Measurements from ENCODE around the gene RASGRP4. TPM values are rescaled to one million over a fixed set of nuclear protein-coding genes. Genes with fewer than 3 reads are reported as not detected.
"Not testable (repeated sequence)": the region's sequence is repeated elsewhere in the genome, so short reads cannot be mapped to it uniquely, and the experiment has no call there.

Gene RASGRP4
- polyA plus RNA-seq, 3 donors, result 0.79 to 1.2 (median 1.0) TPM

DNA sequence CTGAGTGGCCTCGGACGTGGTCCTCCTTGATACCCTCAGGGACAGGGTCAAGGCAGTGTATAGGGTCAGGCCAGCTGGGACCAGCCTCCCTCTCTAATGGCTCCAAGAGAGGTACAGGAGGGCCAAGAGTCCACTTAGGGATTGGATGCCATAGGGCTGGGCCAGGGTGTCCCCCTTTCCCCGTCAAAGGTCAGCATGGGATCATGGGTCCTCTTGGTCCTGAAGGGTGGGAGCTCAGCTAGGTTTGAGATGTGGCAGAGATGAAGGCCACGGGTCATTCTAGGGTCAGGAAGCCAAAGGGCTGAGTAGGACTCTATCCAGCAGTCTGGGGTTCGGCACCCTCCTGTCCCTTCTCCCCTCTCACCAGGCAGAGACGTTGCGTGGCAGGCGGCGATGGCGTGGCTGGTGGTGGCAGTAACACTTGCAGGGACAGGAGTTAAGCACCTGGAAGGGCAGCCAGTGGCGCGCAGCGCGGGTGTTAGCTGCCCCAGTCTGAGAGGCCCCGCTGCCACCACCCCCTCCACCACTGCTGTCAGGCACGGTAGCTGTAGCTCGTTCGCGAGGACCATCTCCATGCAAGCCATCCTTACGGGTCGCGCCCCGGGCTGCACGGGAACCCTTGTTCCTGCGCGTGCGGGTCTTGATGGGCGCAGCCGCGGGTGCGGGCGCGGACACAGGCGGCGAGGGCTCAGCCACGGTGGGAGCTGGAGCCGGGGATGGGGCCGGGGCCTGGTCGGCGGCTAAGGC, 40.8 kb downstream of the RASGRP4 start:
- no peak for DNase-seq (ENCODE audit: extremely low read depth in 1 of 11, low read depth in 9 of 11, low spot score in 4 of 11)

DNA sequence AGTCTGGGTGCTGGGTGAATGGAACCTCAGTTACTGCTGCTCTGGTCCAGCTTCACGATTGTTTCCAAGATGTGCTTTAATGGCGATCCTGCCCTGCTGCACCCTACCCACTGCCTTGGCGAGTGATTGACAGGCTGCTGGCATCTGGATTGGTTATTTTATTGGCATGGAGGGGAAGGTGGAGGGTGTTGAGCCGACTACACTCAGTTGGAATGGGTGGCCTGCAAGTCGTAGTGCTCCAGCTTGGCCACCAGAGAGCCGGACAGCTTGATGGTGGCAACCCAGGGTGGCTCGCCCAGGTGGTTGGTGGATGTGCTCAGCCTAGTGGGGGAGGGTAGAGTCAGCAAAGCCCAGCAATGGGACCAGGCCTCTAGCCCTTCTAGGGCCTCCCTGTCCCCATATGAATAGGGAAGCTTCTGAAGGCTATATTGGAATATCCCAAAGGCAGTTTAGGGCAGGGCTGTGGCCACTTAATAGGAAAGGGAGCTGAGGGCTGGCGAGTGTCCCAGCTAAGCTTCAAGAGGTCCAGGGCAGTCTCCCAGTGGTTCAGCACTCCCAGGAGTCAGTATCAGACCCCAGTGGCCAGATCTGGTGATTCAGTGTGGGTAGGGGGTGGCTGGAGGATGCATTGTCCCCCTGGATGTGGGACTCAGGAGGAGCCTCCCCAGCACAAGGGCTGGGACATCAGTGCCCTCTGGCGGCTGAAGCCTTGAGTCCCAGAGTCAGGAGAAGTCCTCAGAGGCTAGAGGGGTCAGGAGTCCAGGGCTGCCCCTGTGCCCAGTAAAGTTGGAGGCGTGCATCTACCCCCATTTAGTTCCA, 41.6 kb downstream of the RASGRP4 start:
- no peak for DNase-seq (ENCODE audit: extremely low read depth in 1 of 11, low read depth in 9 of 11, low spot score in 4 of 11)

DNA sequence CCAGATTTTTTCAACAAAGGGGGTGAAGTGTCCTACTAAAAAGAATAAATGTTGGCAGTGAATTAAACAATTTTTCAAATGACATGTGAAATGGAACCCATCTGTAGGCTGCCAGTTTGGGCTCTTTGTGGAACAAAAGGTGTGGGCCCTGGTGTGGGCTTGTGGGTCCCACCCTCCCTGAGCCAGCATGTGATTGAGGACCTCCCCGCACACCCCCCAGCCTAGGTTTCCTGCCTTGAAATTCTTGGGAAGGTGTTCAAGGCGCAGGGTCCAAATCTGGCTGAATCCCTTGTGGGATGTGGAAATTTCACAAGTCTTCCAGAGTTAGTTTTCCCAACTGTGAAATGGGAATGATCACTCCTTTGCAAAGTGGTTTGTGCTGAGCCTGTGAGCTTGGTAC, 42.3 kb downstream of the RASGRP4 start:
- no peak for DNase-seq (ENCODE audit: extremely low read depth in 1 of 11, low read depth in 9 of 11, low spot score in 4 of 11)

DNA sequence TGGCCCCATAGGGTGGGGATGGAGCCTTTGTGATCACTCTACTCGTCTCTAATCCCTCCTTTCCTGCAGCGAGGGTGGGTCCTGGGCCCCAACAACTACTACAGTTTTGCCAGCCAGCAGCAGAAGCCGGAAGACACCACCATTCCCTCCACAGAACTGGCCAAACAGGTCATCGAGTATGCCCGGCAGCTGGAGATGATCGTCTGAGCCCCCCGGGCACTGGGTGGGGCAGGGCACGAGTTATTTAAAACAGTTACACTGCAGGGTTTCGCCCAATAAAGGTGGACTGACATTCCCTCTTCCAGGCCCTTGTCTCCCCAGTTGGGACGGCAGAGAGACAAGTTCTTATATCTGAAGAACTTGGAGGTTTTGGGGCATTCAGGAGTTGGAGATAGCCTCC, 42.8 kb downstream of the RASGRP4 start:
- DNase-seq (ENCODE audit: extremely low read depth in 1 of 11, low read depth in 9 of 11, low spot score in 4 of 11), result no peak

DNA sequence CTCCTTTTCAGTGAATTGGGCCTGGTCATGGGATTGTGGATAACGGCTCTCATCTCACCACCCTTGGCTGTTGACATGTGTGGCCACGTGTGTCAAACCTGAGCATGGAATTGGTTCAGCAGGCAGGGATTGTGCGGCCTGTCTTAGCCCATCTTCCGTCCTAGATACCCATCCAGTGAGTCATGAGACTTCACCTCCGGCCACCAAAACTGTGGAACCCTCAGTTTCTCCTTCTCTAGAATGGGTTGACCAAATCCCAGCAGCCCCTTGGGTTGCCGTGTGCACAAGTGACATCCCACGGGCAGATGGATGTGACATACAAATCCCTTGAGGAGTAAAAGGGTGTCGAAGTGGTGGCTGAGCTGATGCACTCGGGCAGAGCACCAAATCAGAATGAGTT, 44.9 kb downstream of the RASGRP4 start:
- DNase-seq (ENCODE audit: extremely low read depth in 1 of 11, low read depth in 9 of 11, low spot score in 4 of 11), result no peak

DNA sequence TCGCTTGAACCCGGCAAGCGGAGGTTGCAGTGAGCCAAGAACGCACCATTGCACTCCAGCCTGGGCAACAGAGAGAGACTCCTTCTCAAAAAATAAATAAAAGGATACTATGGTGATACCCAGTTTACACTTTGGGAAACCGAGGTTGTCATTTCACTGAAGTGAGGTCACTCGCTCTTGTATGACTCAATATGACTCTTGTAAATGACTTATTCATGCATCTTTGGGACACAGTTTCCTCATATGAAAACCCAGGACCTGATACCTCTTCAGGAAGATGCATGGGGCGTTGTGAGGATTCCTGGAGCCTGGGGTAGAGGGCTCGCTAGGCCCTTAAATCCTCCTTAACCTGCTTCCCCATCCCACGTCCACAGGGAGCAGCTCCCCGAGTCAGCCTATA, 47.2 kb downstream of the RASGRP4 start:
- no peak for DNase-seq (ENCODE audit: extremely low read depth in 1 of 11, low read depth in 9 of 11, low spot score in 4 of 11)

DNA sequence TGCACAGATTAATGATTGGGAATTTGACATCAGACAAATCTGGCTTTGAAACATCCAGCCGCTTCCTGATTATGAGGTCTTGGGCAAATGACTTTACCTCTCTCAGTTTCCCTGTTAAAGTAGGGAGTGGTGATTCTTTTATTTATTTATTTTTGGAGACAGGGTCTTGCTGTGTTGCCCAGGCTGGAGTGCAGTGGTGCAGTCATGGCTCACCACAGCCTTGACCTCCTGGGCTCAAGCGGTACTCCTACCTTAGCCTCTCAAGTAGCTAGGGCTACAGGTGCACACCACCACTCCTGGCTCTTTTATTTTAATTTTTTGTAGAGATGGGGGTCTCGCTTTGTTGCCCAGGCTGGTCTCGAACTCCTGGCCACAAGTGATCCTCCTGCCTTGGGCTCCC, 49.0 kb downstream of the RASGRP4 start:
- no peak for DNase-seq (ENCODE audit: extremely low read depth in 1 of 11, low read depth in 9 of 11, low spot score in 4 of 11)

DNA sequence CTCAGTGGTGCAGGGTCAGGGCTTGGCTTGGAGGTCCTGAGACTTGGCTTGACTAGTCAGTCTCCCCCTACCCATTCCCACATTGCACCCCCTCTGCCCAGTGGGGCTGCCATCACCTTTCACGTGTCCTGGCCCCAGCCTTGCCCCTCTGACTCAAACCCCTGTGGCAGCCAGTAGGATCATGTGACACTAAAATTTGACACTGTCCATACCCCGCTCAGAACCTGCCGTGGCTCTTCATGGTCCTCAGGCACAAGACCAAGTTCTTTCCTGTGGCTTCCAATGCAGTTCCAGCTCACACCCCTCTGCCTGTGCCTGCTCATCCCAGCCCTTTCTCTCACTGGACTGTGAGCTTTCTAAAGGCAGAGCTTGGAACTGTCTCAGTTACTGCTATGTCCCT, 49.4 kb downstream of the RASGRP4 start:
- DNase-seq (ENCODE audit: extremely low read depth in 1 of 11, low read depth in 9 of 11, low spot score in 4 of 11), result no peak

DNA sequence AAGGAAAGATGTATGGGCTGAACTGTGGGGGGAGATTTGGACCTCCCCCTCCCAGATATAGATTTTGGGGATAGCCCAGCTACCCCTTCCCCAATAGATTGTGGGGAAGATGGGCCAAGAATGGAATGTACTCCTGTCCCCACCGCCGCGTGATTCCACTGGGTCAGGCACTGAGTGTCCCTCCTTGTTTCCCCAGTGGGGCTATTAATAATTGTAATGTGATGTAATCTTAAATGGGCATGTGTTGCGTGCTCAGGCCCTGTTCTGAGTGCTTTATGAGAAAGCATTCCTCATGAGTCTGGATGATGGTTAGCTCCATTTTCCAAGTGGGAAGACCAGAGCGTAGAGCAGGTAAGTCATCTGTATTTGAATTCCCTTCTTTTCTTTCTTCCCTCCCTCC, 50.3 kb downstream of the RASGRP4 start:
- no peak for DNase-seq (ENCODE audit: extremely low read depth in 1 of 11, low read depth in 9 of 11, low spot score in 4 of 11)

DNA sequence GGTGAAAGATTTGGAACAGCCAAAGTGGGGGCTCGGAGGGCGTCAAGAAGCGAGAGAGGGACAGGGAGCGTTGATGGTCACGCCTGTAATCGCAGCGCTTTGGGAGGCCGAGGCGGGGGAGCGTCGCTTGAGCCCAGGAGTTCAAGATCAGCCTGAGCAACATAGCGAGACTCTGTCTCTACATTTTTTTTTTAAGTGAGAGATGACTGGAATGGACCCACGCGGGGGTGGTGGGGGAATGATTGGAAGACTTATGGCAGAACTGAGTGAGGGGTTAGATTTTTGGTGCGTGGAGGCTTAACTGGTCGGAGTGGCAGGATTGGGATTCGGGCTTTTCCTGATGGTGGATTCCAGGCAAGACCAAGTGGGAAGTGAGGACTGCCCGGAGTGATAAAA, 50.9 kb downstream of the RASGRP4 start:
- DNase-seq (ENCODE audit: extremely low read depth in 1 of 11, low read depth in 9 of 11, low spot score in 4 of 11), result peak in 1 of 11 donors; percentile 70

DNA sequence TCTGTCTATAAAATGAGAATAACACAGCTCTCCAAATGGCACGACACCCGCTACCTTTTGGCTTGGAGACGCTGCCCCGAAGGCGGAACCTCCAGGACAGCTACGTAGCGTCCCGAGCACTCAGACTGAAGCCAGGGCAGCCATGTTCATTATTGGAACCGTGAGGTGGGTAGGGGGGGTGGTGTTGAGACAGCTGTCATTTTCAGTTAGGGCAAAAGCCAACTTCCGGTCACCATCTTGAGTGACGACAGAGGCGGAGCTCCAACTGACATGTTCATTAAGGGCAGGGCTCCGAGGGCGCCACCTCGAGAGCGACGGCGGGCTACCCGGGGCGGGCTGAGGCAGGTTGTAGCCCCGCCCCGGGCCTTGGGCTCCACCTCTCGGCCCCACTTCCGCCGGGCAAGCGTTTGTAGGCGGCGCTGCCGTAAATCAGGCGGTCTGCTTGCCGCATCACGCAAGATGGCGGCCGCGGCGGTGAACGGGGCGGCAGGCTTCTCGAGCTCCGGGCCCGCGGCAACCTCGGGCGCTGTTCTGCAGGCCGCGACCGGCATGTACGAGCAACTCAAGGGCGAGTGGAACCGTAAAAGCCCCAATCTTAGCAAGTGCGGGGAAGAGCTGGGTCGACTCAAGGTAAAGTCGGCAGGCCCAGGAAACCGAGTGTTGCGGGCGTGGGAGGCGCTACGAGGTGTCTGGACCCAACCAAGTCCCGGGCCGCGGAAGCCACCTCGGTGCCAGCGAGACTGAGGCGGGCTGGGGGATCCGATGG, 51.5 kb downstream of the RASGRP4 start, which contains the start of gene PSMD8:
TSS of gene PSMD8 (plus strand) at position 240 of the 766 bp plus-strand sequence. CDS start at position 271, 31 bp downstream.
- DNase-seq (ENCODE audit: extremely low read depth in 1 of 11, low read depth in 9 of 11, low spot score in 4 of 11), result peak; percentile 94 to 99 (median 98)

DNA sequence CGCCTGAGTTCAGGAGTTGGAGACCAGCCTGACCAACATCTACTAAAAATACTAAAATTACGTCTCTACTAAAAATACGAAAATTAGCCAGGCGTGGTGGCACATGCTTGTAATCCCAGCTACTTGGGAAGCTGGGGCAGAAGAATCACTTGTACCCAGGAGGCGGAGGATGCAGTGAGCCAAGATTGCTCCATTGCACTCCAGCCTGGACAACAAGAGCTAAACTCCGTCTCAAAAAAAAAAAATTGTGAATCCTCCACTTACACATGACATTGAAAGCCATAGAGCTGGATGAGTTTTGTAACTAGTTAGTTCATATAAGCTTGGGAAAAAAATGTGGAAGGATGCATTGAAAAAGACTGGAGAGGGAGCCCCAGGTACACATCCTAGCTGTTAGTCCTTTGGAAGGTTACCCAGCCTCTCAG, 52.1 kb downstream of the RASGRP4 start:
- DNase-seq (ENCODE audit: extremely low read depth in 1 of 11, low read depth in 9 of 11, low spot score in 4 of 11), result no peak

DNA sequence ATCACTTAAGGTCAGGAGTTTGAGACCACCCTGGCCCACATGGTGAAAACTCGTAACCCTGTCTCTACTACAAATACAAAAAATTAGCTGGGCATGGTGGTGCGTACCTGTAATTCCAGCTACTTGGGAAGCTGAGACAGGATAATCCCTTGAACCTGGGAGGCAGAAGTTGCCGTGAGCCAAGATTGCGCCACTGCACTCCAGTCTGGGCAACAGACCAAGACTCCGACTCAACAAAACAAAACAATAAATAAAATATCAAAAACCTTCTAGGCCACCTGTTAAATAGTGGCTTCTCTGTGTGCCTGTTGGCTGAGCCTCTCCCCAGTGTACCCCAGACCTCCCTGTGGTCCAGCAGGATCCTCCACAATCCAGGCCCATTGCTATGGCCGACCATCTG, 54.9 kb downstream of the RASGRP4 start:
- no peak for DNase-seq (ENCODE audit: extremely low read depth in 1 of 11, low read depth in 9 of 11, low spot score in 4 of 11)

DNA sequence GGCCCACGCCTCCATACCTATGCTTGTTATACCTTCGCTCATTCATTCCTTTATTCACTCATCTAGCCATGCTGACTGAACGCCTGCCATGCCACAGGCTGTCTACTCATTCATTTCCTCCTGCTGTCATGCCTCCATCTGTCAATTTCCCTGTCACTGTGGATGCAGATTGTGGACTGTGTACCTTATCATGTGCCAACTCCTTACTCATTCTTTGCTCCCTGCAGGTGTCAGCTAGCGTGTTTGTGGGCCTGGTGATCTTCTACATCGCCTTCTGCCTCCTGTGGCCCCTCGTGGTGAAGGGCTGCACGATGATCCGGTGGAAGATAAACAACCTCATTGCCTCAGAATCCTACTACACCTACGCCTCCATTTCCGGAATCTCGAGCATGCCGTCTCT, 55.7 kb downstream of the RASGRP4 start:
- DNase-seq (ENCODE audit: extremely low read depth in 1 of 11, low read depth in 9 of 11, low spot score in 4 of 11), result no peak

DNA sequence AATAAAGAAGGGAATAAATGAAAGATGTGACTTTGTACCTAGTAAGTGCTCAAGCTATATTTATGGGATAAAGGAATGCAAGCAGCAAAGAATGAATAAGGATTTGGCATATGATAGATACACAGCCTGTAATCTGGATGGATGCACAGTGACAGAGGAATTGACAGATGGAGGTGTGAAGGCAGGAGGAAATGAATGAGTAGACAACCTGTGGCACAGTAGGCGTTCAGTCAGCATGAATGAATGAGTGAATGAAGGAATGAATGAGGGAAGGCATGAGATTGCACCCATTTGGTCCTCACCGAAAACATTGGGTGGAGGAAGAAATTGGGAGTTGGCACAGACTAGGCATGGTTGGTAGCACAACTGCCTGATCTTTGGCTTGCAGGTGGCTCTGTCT, 56.4 kb downstream of the RASGRP4 start:
- no peak for DNase-seq (ENCODE audit: extremely low read depth in 1 of 11, low read depth in 9 of 11, low spot score in 4 of 11)

DNA sequence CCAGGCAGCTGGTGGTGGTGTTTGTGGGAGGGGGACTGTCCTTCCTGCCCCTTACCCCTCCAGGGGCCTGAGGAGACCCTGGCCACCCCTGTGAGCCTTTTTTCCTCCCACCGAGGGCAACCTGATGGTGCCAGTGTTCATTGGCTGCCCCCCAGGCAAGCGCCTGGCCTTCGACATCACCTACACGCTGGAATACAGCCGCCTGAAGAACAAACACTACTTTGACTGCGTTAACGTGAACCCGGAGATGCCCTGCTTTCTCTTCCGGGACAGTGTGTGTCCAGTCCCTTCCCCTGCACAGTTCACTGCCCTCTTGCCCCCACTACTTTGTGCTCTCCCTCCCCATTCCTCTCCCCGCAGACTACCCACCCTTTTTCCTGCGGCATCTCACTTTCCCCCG, 59.0 kb downstream of the RASGRP4 start:
- DNase-seq (ENCODE audit: extremely low read depth in 1 of 11, low read depth in 9 of 11, low spot score in 4 of 11), result no peak

DNA sequence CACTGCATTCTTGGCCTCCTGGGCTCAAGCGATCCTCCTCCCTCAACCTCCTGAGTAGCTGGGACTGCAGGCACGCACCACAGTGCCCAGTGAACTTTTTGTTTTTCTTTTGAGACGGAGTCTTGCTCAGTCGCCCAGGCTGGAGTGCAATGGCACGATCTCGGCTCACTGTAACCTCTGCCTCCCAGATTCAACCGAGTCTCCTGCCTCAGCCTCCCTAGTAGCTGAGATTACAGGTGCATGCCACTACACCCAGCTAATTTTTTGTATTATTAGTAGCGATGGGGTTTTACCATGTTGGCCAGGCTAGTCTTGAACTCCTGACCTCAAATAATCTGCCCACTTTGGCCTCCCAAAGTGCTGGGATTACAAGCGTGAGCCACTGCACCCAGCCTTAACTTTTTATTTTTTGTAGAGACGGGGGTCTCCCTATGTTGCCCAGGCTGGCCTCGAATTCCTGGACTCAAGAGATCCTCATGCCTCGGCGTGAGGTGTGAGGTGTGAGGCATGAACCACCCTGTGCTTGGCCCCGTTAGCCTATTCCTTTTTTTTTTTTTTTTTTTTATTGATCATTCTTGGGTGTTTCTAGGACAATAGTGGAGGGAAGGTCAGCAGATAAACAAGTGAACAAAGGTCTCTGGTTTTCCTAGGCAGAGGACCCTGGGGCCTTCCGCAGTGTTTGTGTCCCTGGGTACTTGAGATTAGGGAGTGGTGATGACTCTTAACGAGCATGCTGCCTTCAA, 62.9 kb downstream of the RASGRP4 start:
- not testable (repeated sequence) for DNase-seq (ENCODE audit: extremely low read depth in 1 of 11, low read depth in 9 of 11, low spot score in 4 of 11)

DNA sequence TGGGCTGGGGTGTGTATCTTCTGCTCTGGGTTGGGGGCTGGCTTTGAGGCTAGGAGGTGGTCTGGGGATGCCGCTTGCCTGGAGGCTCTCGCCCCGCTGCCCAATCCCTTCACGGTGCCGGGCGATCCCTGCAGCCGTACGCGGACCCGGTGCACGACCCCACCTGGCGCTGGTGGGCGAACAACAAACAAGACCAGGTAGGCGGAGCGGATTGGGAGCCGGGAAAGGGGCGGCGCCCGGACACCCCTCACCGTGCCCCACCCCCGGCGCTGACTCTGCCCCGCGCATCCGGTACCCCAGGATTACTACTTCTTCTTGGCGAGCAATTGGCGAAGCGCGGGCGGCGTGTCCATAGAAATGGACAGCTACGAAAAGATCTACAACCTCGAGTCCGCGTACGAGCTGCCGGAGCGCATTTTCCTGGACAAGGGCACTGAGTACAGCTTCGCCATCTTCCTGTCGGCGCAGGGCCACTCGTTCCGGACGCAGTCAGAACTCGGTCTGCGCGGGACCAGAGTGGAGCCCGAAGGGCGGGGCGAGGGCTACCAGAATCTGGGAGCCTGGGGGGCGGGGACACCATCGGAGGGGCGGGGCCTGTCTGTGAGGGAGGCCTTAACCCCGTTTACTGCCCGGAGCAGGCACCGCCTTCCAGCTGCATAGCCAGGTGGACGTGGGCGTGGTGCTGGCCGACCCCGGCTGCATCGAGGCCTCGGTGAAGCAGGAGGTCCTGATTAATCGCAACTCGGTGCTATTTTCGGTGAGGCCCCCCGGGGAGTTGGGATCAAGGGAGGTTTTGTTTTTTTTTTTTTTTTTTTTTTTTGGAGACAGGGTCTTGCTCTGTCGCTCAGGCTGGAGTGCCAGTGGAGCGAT, 63.7 kb downstream of the RASGRP4 start:
- DNase-seq (ENCODE audit: extremely low read depth in 1 of 11, low read depth in 9 of 11, low spot score in 4 of 11), result peak in 7 of 11 donors; percentile 24 to 54 (median 43)

All from renal cortex interstitium (tissue), 11 donors.